Stimulated activated memory B cell treated with anti-CD40 and anti-IgM and Interleukin-4, amounts not matched to agents 10 μg/mL and 1 μg/mL and 100 μg/mL, for 72 hours (primary cell): Measurements from ENCODE around the gene DIAPH3.
"Not testable (repeated sequence)": the region's sequence is repeated elsewhere in the genome, so short reads cannot be mapped to it uniquely, and the experiment has no call there.

Experiments
- ATAC-seq: fragments of 150-1000 bp; cut with Tn5 transposase; 2 replicates; pipeline ENCODE4 v1.10.0; 2021
- H3K27ac Mint-ChIP-seq: one replicate; pipeline ENCODE4 v1.8.0; 2022; ENCODE audit warnings: mild to moderate bottlenecking, mixed read lengths
- H3K27me3 Mint-ChIP-seq: one replicate; pipeline ENCODE4 v1.8.0; 2022; ENCODE audit warnings: mixed read lengths
- H3K36me3 Mint-ChIP-seq: one replicate; pipeline ENCODE4 v1.8.0; 2022; ENCODE audit warnings: mixed read lengths
- H3K4me1 Mint-ChIP-seq: one replicate; pipeline ENCODE4 v1.8.0; 2022; ENCODE audit warnings: mixed read lengths
- H3K4me3 Mint-ChIP-seq: one replicate; pipeline ENCODE4 v1.8.0; 2022; ENCODE audit warnings: mild to moderate bottlenecking, moderate library complexity, mixed read lengths
- H3K9me3 Mint-ChIP-seq: one replicate; pipeline ENCODE4 v1.8.0; 2022; ENCODE audit warnings: mixed read lengths

Gene DIAPH3, protein sequence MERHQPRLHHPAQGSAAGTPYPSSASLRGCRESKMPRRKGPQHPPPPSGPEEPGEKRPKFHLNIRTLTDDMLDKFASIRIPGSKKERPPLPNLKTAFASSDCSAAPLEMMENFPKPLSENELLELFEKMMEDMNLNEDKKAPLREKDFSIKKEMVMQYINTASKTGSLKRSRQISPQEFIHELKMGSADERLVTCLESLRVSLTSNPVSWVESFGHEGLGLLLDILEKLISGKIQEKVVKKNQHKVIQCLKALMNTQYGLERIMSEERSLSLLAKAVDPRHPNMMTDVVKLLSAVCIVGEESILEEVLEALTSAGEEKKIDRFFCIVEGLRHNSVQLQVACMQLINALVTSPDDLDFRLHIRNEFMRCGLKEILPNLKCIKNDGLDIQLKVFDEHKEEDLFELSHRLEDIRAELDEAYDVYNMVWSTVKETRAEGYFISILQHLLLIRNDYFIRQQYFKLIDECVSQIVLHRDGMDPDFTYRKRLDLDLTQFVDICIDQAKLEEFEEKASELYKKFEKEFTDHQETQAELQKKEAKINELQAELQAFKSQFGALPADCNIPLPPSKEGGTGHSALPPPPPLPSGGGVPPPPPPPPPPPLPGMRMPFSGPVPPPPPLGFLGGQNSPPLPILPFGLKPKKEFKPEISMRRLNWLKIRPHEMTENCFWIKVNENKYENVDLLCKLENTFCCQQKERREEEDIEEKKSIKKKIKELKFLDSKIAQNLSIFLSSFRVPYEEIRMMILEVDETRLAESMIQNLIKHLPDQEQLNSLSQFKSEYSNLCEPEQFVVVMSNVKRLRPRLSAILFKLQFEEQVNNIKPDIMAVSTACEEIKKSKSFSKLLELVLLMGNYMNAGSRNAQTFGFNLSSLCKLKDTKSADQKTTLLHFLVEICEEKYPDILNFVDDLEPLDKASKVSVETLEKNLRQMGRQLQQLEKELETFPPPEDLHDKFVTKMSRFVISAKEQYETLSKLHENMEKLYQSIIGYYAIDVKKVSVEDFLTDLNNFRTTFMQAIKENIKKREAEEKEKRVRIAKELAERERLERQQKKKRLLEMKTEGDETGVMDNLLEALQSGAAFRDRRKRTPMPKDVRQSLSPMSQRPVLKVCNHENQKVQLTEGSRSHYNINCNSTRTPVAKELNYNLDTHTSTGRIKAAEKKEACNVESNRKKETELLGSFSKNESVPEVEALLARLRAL

DNA sequence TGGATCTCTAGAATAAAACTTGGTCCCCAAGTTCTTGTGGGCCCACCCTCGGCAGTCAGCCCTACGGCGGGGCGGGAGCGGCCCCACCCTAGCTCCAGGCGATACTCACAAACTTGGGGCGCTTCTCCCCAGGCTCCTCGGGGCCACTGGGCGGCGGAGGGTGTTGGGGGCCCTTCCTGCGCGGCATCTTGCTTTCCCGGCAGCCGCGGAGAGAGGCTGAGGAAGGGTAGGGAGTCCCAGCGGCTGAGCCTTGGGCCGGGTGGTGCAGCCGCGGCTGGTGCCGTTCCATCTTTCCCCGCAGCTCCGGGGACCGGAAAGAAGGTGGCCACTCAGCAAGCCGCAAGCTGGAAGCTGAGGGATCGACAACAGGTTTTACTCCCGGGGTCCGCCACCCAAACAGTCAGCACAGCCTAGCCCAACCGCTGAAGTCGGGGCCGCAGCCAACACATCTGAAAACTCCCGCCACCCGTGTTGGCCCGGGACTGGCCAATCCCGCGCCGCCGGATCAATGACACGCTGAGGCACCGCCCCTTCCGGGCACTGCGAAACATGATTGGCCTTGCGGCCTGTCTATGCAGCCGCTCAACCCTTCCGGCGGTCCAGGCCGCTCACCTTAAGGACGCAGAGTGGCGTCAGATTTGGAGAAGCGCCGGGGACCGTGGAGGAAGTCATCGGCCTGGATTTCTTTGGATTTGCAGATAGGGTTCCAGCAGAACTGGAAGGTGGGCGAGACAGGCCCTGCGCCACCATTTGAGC, at the start of gene DIAPH3:
Gene DIAPH3, minus strand, starts transcription at position 451 of the 756 bp plus-strand sequence. Its CDS starts 162 bp downstream, at position 289.
- no peaks in the 10 kb centered on the region for H3K36me3 Mint-ChIP-seq
- H3K27me3 Mint-ChIP-seq, result peaks cover 12% of the 10 kb centered on the region
- H3K4me3 Mint-ChIP-seq, result peak within 1 kb of the TSS; percentile 93

DNA sequence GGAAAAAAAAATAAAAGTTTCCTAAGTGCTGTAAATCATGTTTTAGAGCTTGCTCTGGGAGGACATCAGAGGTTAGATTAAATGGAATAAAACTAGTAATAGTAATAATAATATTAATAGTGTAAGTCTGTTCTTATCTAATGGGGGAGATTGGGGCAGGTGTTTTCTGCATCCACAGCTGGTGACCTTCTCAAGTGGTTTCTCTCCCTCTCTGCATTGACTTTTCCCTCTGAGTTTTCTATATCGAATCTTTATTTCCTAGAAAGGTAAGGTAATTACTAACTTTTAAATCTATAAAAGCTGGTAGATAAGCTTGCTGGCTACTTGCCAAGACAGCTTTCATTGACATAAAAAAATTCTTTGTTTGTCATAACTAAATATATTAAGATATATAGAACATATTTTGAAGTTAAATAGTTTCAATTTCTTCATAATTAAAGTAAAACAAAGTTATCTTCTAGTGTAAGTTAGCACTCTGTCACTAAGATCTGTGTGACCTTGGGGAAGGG, 49.6 kb upstream of the DIAPH3 start:
- Mint-ChIP-seq H3K27me3 (peaks cover 14% of the 10 kb centered on the region), H3K9me3 (no peaks in the 10 kb centered on the region), H3K27ac (no peak overlapping the region), H3K36me3 (no peaks in the 10 kb centered on the region), H3K4me1 (no peaks in the 10 kb centered on the region), H3K4me3 (no peak overlapping the region)
- ATAC-seq, result no peak

More for the DNA sequence above, at the start of gene DIAPH3:
- H3K27ac Mint-ChIP-seq, result peak within 1 kb of the TSS; percentile 89
- peaks cover 16% of the 10 kb centered on the region for H3K4me1 Mint-ChIP-seq
- no peaks in the 10 kb centered on the region for H3K9me3 Mint-ChIP-seq
- ATAC-seq, result peak; percentile 100

- Mint-ChIP-seq H3K27ac (no peak overlapping the region), H3K4me3 (no peak overlapping the region), H3K9me3 (no peaks in the 10 kb centered on the region), H3K36me3 (no peaks in the 10 kb centered on the region), H3K27me3 (peaks cover 14% of the 10 kb centered on the region), H3K4me1 (no peaks in the 10 kb centered on the region)
- ATAC-seq, result no peak
These were observed 47.8 kb upstream of the DIAPH3 start for GRCh38 chr13:60211548-60211947.

DNA sequence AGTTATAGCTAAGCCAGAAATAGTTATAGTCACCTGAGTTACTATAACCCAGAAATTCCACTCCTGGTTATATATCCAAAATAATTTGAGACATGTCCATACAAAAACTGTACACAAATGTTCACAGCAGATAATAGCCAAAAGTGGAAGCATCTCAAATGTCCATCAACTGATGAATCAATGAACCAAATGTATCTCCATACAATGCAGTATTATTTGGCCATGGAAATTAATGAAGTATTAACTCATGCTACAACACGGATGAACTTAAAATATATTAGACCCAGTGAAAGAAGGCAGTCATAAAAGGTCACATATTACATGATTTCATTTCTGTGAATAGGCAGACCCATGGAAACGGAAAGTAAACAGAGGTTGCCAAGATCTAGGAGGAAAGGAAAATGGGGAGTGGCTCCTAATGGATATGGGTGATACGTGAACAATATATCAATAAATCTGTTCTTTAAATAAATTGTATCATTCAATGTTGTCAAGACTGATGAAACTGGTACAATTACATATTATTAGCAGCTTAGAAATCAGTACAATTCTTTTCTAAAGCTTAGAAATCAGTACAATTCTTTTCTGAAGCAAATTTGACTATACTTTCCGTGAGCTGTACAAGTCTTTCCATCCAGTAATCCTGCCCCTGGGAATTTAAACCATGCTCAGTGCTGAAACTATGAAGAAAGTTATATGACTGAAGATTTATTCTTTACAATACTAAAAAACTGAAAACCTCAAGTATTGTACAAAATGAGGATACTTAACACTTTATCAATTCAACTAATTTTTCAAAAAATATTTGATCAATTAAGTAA, 47.0 kb upstream of the DIAPH3 start:
- Mint-ChIP-seq H3K27me3 (peaks cover 16% of the 10 kb centered on the region), H3K9me3 (no peaks in the 10 kb centered on the region), H3K4me3 (no peak overlapping the region), H3K36me3 (no peaks in the 10 kb centered on the region), H3K4me1 (no peaks in the 10 kb centered on the region), H3K27ac (no peak overlapping the region)
- no peak for ATAC-seq

DNA sequence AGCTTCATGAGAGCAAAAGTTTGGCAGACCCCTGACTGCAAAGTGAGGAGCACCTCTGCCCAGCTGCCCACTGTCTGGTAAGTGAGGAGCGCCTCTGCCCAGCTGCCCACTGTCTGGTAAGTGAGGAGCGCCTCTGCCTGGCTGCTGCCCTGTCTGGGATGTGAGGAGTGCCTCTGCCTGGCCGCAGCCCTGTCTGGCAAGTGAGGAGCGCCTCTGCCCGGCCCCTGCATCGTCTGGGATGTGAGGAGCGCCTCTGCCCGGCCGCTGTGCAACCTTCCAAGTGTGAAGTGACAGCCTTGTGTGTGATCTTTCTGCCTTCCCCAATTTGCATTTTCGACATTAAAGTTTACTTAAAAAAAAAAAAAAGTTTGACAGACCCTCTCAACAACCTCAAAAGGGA, 41.8 kb upstream of the DIAPH3 start:
- H3K27me3 Mint-ChIP-seq, result peaks cover 20% of the 10 kb centered on the region

DNA sequence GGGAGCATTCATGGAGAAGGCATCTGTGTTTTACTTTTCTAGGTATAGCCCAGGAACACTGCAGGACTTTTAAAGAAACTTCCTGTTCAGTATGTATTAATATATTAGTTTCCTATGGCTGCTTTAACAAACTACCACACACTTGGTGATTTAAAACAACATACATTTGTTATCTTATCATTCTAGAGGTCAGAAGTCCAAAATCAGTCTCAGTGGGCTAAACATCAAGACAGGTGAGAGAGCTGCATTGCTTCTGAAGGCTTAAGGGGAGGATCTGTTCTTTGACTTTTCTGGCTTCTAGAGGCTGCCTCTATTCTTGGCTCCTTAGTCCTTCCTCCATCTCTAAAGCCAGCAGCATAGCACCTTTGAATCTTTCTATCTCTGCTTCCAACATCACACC, 37.6 kb upstream of the DIAPH3 start:
- H3K9me3 Mint-ChIP-seq, result no peaks in the 10 kb centered on the region
- H3K36me3 Mint-ChIP-seq, result no peaks in the 10 kb centered on the region
- no peak overlapping the region for H3K27ac Mint-ChIP-seq
- H3K4me1 Mint-ChIP-seq, result no peaks in the 10 kb centered on the region
- no peak overlapping the region for H3K4me3 Mint-ChIP-seq
- no peak for ATAC-seq
- peaks cover 9% of the 10 kb centered on the region for H3K27me3 Mint-ChIP-seq

More for the DNA sequence above, 41.8 kb upstream of the DIAPH3 start:
- not testable (repeated sequence) for ATAC-seq, H3K36me3 Mint-ChIP-seq, H3K9me3 Mint-ChIP-seq, H3K27ac Mint-ChIP-seq, H3K4me3 Mint-ChIP-seq, H3K4me1 Mint-ChIP-seq

DNA sequence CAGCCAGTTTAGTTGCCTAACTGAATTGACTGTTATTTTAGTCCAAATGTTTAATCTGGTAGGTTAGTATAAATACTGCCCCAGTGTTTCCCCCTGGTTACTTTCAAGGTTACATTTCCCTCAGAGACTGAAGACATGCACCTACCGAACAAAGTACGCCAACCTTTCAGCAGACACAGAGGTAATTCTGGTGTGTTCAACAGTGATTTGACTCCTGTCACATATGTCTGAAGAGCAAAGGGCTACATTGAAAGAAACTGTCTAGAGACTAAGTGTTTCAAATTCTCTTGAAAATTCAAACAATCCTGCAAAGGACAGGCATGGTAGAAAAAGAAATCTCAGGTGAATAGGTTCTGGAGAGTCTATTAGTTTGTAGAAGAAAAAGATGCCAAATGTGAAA, 32.2 kb upstream of the DIAPH3 start:
- not testable (repeated sequence) for H3K36me3 Mint-ChIP-seq, ATAC-seq, H3K9me3 Mint-ChIP-seq, H3K4me1 Mint-ChIP-seq, H3K27ac Mint-ChIP-seq, H3K27me3 Mint-ChIP-seq, H3K4me3 Mint-ChIP-seq

DNA sequence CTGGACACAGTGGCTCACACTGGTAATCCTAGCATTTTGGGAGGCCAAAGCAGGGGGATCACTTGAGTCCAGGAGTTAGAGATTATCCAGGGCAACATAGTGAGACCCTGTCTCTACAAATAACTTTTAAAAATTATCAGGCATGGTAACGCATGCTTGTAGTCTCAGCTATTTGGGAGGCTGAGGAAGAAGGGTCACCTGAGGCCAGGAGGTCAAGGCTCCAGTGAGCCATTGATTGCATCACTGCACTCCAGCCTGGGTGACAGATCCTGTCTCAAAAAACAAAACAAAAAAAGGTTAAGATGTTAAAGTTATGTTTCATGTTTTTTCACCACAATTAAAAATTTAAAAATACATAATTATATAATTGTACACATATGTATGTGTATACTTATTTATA, 19.2 kb upstream of the DIAPH3 start:
- peaks cover 12% of the 10 kb centered on the region for H3K27me3 Mint-ChIP-seq
- H3K4me1 Mint-ChIP-seq, result no peaks in the 10 kb centered on the region
- no peak overlapping the region for H3K27ac Mint-ChIP-seq
- H3K4me3 Mint-ChIP-seq, result no peak overlapping the region
- ATAC-seq, result no peak
- no peaks in the 10 kb centered on the region for H3K36me3 Mint-ChIP-seq
- no peaks in the 10 kb centered on the region for H3K9me3 Mint-ChIP-seq

DNA sequence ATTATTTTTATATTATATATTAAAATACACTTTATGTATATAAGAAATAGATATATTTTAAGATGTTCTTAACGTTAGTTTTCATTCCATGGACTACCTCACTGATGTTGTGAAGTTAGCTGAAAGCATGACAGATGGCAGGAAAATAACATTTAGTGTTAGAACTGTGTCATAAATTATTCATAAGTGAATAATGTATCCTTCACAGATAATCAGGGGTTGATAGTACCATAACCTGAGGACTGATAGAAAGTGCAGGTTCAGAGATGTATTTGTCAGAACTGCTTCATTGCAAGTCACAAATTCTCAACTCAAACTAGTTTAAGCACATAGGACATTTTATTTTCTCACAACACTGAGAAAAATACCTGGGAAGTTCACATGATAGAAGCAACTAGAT, 14.6 kb upstream of the DIAPH3 start:
- peaks cover 20% of the 10 kb centered on the region for H3K27me3 Mint-ChIP-seq

DNA sequence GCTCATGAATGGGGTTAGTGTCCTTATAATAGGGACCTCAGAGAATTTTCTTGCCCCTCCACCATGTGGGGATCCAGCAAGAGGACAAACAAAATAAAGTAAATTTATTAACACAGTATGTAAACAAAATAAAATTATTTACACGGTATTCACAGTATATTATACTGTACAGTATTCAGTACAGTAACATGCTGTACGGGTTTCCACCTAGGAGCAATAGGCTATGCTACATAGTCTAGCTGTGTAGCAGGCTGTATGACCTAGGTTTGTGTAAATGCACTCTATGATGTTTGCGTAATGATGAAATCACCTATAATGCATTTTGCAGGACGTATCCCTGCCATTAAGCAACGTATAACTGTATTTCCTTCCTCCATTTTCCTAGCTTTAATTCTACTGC, 11.8 kb upstream of the DIAPH3 start:
- no peak overlapping the region for H3K4me3 Mint-ChIP-seq
- peak; percentile 20 for ATAC-seq
- no peaks in the 10 kb centered on the region for H3K4me1 Mint-ChIP-seq
- H3K27ac Mint-ChIP-seq, result no peak overlapping the region
- peaks cover 20% of the 10 kb centered on the region for H3K27me3 Mint-ChIP-seq
- no peaks in the 10 kb centered on the region for H3K36me3 Mint-ChIP-seq
- H3K9me3 Mint-ChIP-seq, result no peaks in the 10 kb centered on the region

More for the DNA sequence above, 14.6 kb upstream of the DIAPH3 start:
- H3K4me3 Mint-ChIP-seq, result no peak overlapping the region
- H3K27ac Mint-ChIP-seq, result no peak overlapping the region
- H3K36me3 Mint-ChIP-seq, result no peaks in the 10 kb centered on the region
- no peak for ATAC-seq
- no peaks in the 10 kb centered on the region for H3K4me1 Mint-ChIP-seq
- no peaks in the 10 kb centered on the region for H3K9me3 Mint-ChIP-seq

DNA sequence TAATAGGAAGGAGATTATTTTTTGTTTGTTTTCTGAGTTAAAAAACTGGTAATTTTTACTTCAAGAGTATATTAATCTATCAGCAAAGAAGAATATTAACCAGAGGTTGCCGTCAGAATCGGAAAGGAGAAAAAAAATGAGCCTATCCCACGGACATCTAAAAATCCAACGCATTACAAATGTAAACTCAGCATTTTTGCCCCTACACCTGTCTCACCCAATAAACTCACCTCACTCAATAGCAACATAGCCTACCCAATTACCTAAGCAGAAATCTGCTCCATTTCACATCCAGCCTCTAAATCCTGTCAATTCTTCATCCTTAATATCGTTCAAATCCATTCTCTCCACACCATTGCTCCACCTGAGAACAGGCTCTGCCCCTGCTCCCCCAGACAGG, 10.4 kb upstream of the DIAPH3 start:
- H3K4me1 Mint-ChIP-seq, result no peaks in the 10 kb centered on the region
- peaks cover 20% of the 10 kb centered on the region for H3K27me3 Mint-ChIP-seq
- H3K9me3 Mint-ChIP-seq, result no peaks in the 10 kb centered on the region
- ATAC-seq, result no peak
- H3K36me3 Mint-ChIP-seq, result no peaks in the 10 kb centered on the region
- no peak overlapping the region for H3K27ac Mint-ChIP-seq
- no peak overlapping the region for H3K4me3 Mint-ChIP-seq

DNA sequence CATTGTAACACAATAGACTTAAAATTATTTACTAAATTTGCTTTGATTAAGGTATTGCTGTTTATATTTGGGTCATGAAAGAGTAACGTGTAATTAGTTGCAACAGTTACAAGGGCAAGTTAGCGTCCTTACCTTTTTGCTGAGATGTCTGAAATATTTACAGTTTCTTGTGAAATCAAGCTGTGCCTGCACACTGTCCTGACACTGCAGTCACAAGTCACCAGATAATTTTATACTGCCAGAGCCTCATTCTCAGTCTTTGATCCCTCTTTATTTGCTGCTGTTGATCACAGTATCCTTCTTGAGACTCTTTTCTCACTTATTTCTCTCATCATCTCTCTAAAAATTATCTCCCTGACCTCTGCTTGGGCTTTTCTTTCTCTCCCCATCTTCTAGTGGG, 8.4 kb upstream of the DIAPH3 start:
- H3K4me1 Mint-ChIP-seq, result no peaks in the 10 kb centered on the region
- no peaks in the 10 kb centered on the region for H3K36me3 Mint-ChIP-seq
- H3K9me3 Mint-ChIP-seq, result no peaks in the 10 kb centered on the region
- ATAC-seq, result no peak
- no peak overlapping the region for H3K4me3 Mint-ChIP-seq
- no peak overlapping the region for H3K27ac Mint-ChIP-seq
- peaks cover 20% of the 10 kb centered on the region for H3K27me3 Mint-ChIP-seq

DNA sequence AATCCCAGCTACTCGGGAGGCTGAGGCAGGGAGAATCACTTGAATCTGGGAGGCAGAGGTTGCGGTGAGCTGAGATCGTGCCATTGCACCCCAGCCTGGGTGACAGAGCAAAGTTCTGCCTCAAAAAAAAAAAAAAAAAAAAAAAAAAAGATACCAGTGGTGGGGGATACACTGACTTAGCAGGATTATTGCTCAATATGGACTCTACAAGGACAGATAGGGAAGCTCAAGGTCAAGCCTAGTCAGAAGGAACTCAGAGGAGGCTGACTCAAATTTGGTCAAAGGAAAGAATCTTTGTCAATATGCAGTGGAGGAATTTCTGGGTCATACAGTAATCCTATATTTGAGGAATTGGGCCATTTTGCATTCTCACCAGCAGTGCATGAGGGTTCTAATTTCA, 6.7 kb upstream of the DIAPH3 start:
- Mint-ChIP-seq H3K27me3 (peaks cover 11% of the 10 kb centered on the region), H3K27ac (no peak overlapping the region), H3K9me3 (no peaks in the 10 kb centered on the region), H3K4me3 (no peak overlapping the region), H3K36me3 (no peaks in the 10 kb centered on the region), H3K4me1 (peaks cover 2% of the 10 kb centered on the region)
- ATAC-seq, result no peak
